Measurements from ENCODE around the gene TCL1A.
"Not testable (repeated sequence)": the region's sequence is repeated elsewhere in the genome, so short reads cannot be mapped to it uniquely, and the experiment has no call there.

The TCL1A gene

GRCh38 chr14:95713596-95714371 is at the start of gene TCL1A:
Gene TCL1A (minus strand): TSS chr14:95714125. CDS start chr14:95714066, 59 bp downstream.
- DNase-seq = no peak

GRCh38 chr14:95763032-95763431 is 49.1 kb upstream of the TCL1A start:
- not testable (repeated sequence) for DNase-seq

DNA sequence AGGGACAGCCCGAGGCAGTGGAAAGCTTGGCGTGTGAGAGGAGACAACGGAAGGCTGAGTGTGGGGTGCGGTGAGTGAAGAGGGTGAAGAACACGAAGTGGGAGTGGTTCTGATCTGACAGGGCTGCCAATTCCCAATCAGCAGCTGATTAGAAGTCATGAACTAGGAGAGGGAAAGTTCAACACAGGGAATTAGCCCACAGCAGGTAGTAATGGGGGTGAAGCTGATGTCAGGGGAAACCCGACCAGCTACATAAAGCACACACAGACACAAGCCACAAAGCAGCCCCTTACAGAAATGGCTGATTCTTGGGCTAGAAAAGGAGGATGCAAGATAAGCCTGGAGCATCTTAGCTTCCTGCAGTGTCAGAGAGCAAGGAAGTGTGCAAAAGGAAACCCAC is 47.5 kb upstream of the TCL1A start:
- no peak for DNase-seq

GRCh38 chr14:95760596-95760995 is 46.7 kb upstream of the TCL1A start:
- no peak for DNase-seq

DNA sequence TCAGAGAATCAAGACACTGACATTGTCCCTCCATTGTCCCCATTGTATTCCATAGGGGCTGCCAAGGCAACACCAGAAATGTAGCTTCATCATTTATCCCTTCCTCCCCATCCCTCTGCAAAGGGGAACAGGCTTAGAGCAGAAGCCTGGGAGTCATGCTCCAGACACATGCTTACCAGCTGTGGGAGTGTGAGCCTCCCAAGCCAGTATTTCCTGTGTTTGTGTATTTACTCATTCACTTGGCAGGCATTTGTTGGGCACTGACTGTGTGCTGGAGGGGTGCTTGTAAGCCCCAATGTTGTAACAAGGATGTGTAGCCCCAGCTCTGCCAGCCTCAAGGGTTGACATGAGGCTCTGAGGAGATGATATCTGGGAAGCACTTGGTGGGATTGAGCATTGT is 46.0 kb upstream of the TCL1A start:
- DNase-seq = no peak

DNA sequence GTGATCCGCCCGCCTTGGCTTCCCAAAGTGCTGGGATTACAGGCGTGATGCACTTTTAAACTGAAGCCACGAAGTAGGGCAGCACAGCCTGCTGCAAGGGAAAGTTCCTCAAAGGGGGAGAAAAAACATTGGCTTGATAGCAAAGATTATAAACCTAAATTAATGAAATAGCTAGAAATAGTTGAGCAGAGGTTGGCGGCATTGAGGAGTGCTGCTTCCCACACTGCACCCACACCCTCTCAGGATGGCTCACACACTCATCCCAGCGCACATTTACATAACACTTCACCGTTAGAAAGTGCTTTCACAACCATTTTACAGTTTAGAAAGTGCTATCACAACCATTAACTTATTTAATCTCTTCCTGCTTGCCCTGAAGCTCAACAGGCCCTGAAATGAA is 44.4 kb upstream of the TCL1A start:
- no peak for DNase-seq

- DNase-seq = no peak
Measured at GRCh38 chr14:95756751-95757150, 42.8 kb upstream of the TCL1A start.

DNA sequence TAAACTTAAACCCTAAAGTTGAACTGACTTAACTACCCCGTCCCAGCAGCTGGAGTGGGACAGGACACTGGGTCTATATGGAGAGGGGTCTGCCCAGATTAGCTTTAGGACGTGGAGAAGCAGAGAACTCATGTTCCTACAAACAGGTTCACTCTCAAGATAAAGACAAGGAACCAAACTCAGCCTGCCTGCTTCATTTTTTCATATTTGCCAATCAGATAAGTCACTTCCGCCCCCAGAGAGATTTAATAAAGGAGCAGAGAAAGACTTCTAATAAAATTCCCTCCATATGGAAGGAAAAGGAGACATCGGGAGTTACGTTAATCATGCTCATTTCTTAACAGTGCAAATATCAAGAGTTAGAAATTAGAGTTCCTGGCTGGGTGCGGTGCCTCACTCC is 42.2 kb upstream of the TCL1A start:
- DNase-seq = no peak

GRCh38 chr14:95741781-95742180 is 27.9 kb upstream of the TCL1A start:
- no peak for DNase-seq

GRCh38 chr14:95741038-95741490 is 27.1 kb upstream of the TCL1A start:
- no peak for DNase-seq

DNA sequence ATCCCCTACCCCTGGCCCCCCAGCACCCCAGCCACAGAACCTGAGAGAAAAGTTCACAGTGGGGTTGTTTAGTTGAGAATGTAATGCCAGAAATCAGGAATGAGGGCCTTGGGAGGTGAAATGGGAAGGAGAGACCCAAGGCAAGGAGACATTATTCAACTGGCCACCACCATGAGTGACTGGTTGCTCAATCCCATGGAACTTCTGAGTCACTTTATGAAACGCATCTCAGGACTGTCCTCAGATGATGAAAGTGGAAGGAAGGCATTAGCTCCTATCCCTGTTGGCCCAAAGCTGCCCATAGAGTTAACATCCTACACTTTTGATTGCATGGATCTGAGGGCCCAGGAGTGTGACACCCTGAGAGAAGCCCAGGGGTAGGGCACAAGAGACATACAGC is 25.4 kb upstream of the TCL1A start:
- no peak for DNase-seq

DNA sequence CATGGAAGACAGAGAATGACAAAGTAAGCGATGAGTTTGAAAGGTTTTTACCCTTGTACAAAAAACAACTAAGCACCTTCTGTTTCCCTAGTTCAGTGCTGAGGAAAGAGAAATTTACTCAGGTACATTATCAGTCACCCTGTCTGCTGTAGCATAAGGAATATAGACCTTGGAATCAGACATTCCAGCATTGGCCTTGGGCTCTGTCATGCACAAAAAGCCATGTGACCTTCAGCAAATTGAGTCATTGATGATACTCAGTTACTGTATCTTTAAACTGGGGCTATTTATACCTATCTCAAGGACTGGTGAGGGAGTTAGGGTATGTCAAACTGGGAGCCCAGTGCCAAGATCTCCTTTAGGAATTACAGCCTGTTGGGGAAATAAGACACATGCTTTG is 19.3 kb upstream of the TCL1A start:
- no peak for DNase-seq

DNA sequence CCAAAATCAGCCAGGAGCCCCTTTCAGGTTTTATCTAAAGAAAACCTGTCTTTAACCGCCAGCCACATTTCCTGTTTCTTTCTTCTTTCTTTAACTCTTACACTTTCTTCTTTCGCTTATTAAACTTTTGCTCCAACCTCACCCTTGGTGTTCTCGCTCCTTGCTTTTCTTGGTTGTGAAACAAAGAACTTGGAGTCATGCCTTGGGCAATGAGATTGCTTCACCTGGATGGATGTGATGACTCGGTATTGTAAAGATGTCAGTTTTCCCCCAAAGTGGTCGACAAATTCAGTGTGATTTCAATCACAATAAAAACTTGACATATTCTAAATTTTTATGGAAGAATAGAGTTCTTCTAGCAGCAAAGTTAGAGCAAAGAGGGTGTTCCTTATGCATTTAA is 16.2 kb upstream of the TCL1A start:
- no peak for DNase-seq

- not testable (repeated sequence) for DNase-seq
Measured at GRCh38 chr14:95729402-95730028, 15.6 kb upstream of the TCL1A start.

DNA sequence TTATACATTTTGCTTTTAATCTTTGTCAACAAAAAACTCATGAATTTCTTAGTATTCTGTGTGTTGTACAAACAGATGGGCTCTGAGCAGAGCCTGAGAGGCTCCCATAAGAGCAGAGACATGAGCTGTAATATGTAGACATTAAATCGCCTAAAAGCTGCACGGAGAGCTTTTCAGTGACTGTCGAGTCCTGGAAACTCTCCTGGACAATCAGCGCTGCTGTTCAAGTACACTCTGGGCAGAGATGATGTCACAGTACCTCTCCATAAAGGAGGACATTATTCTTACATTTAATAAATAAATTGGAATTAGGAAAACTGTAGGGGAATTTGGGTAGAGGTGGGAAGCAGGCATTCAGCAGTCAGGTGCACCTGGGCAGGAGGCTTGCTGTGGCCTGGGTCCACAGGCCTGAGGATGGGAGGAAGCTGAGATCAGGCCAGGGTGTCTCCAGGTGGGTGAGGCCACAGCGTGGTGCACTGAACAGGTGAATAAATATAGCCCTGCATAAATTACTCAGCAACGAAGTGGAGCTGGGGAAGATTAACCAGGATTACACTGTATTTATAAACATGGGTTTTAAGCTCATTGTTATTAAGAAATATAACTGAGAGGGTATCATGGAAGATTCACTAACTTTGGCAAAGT is 13.3 kb upstream of the TCL1A start:
- DNase-seq = no peak

GRCh38 chr14:95725685-95726336 is 11.9 kb upstream of the TCL1A start:
- DNase-seq = no peak

DNA sequence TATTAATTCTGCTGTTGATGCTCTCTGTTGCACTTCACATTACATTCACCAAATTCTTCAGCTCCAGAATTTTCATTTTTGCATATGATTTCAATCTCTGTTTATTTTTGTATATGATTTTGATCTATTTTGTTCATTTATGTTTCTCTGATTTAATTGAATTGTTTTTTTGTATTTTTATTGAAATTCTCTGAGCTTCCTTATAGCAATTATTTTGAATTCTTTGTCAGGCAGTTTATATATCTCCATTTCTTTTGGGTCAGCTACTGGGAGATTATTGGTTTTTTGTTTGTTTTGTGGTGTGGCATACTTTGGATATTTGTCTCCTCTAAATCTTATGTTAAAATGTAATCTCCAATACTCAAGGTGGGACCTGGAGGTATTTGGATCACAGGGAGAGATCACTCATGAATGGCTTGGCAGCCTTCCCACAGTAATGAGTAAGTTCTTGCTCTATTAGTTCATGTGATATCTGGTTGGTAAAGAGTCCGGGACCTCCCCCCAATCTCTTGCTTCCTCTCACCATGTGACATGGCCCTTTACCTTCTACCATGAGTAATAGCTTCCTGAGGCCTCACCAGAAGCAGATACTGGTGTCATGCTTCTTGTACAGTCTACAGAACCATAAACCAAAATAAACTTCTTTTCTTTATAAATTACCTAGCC is 8.7 kb upstream of the TCL1A start:
- DNase-seq = no peak

DNA sequence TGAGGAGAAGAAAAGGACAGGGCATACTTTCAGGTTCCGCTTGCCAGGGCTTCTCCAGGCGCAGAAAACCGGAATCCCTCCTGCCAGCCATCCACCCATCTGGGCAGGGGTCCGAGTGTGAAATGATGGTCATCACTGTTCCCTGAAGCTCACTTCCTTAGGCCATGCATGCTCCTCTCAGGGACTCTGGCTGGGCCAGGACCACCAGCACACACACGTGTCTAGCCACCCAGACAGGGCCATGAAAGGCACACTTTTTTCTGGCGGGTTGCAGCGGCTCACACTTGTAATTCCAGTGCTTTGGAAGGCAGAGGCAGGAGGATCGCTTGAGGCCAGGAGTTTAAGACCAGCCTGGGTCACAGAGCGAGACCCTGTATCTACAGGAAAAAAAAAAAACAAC is 1.5 kb downstream of the TCL1A start:
- no peak for DNase-seq

GRCh38 chr14:95711476-95712176 is 2.3 kb downstream of the TCL1A start:
- DNase-seq = no peak

DNA sequence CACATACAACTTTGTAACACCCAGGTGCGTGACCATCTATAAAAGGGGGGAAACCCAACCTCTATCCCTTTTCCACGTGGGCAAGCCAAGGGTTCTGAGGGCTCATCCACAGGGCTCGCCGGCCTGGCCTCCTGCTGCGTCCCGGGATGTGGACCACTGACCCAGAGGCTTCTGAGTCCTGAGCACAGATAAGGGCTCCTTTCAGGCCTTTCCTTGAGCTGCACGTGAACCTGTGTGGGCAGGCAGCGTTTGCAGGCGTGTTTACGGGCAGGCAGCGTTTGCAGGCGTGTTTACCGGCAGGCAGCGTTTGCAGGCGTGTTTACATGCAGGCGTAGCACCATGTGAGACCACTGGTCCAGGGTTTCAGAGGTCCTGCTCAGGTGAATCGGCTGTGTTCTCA is 3.8 kb downstream of the TCL1A start:
- no peak for DNase-seq

GRCh38 chr14:95707327-95707726 is 6.6 kb downstream of the TCL1A start:
- DNase-seq = no peak

DNA sequence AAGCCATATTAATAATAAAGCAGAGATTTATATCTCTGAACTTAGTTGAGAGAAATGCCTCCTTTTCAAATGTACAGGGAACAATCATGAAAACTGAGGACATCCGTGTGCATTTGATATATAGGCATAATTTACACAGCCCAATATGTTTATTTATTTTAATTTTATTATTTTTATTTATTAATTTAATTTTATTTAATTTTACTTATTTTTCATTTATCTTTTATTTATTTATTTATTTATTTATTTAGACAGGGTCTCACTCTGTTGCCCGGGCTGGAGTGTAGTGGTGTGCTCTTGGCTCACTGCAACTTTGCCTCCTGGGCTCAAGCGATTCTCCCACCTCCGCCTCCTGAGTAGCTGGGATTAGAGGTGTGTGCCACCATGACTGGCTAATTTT is 8.4 kb downstream of the TCL1A start:
- DNase-seq = no peak

Data from hippocampal formation (tissue), 2 donors.